ENCODE data around the gene SPINK5.

Gene SPINK5

GRCh38 chr5:148085310-148085709, 21.5 kb downstream of the SPINK5 start:
- DNase-seq (ENCODE audit: low read depth) = no peak
- H3K4me3 ChIP-seq (ENCODE audit: low read depth, low read length) = no peak overlapping the region
- TF ChIP-seq MYC (IDR thresholded peaks at IDR 0.05; ENCODE audit: low read depth, low read length) (no peak), POLR2A (IDR thresholded peaks at IDR 0.05; ENCODE audit: extremely low read depth, insufficient read length) (no peak), MAX (IDR thresholded peaks at IDR 0.05; ENCODE audit: low read depth, low read length) (no peak), CTCF (IDR thresholded peaks at IDR 0.05; ENCODE audit: low read depth, low read length) (no peak)

GRCh38 chr5:148085977-148086705, 22.4 kb downstream of the SPINK5 start:
- H3K4me3 ChIP-seq (ENCODE audit: low read depth, low read length) = no peak overlapping the region
- TF ChIP-seq POLR2A (IDR thresholded peaks at IDR 0.05; ENCODE audit: extremely low read depth, insufficient read length) (no peak), MYC (IDR thresholded peaks at IDR 0.05; ENCODE audit: low read depth, low read length) (no peak), CTCF (IDR thresholded peaks at IDR 0.05; ENCODE audit: low read depth, low read length) (no peak), MAX (IDR thresholded peaks at IDR 0.05; ENCODE audit: low read depth, low read length) (no peak)
- no peak for DNase-seq (ENCODE audit: low read depth)

GRCh38 chr5:148090146-148090772, 26.5 kb downstream of the SPINK5 start:
- DNase-seq (ENCODE audit: low read depth) = no peak
- H3K4me3 ChIP-seq (ENCODE audit: low read depth, low read length) = no peak overlapping the region
- TF ChIP-seq MAX (IDR thresholded peaks at IDR 0.05; ENCODE audit: low read depth, low read length) = no peak
- TF ChIP-seq POLR2A (IDR thresholded peaks at IDR 0.05; ENCODE audit: extremely low read depth, insufficient read length) = no peak
- no peak for TF ChIP-seq CTCF (IDR thresholded peaks at IDR 0.05; ENCODE audit: low read depth, low read length)
- TF ChIP-seq MYC (IDR thresholded peaks at IDR 0.05; ENCODE audit: low read depth, low read length) = no peak

- H3K4me3 ChIP-seq (ENCODE audit: low read depth, low read length) = no peak overlapping the region
- TF ChIP-seq MAX (IDR thresholded peaks at IDR 0.05; ENCODE audit: low read depth, low read length) (no peak), CTCF (IDR thresholded peaks at IDR 0.05; ENCODE audit: low read depth, low read length) (no peak), POLR2A (IDR thresholded peaks at IDR 0.05; ENCODE audit: extremely low read depth, insufficient read length) (no peak), MYC (IDR thresholded peaks at IDR 0.05; ENCODE audit: low read depth, low read length) (no peak)
- no peak for DNase-seq (ENCODE audit: low read depth)
Observed at GRCh38 chr5:148090773-148091250, 27.0 kb downstream of the SPINK5 start.

GRCh38 chr5:148091991-148092964, 28.5 kb downstream of the SPINK5 start:
- no peak overlapping the region for H3K4me3 ChIP-seq (ENCODE audit: low read depth, low read length)
- DNase-seq (ENCODE audit: low read depth) = no peak
- TF ChIP-seq MAX (IDR thresholded peaks at IDR 0.05; ENCODE audit: low read depth, low read length) = no peak
- TF ChIP-seq CTCF (IDR thresholded peaks at IDR 0.05; ENCODE audit: low read depth, low read length) = no peak
- no peak for TF ChIP-seq POLR2A (IDR thresholded peaks at IDR 0.05; ENCODE audit: extremely low read depth, insufficient read length)
- no peak for TF ChIP-seq MYC (IDR thresholded peaks at IDR 0.05; ENCODE audit: low read depth, low read length)
